Activated T-helper 1 cell treated with anti-CD3 and anti-CD28 coated beads, Interleukin-12 subunit alpha, Interleukin-12 subunit beta, Interleukin-2, Interleukin-4 antibody, amounts not matched to agents 30 ng/mL and 10 ng/mL and 1 ng/mL, durations not matched to agents 14 hours and 24 hours and 36 hours (primary cell): ENCODE measurements around the gene HRH1. TPM values are rescaled to one million over a fixed set of nuclear protein-coding genes. Genes with fewer than 3 reads are reported as not detected.
"Not testable (repeated sequence)": the region's sequence is repeated elsewhere in the genome, so short reads cannot be mapped to it uniquely, and the experiment has no call there.

ENCODE experiments used
- DNase-seq: peaks from one replicate; pipeline ENCODE4 v3.0.0; 2021; ENCODE audit warnings: low spot score
- H3K27ac Mint-ChIP-seq: one replicate; pipeline ENCODE4 v1.8.0; 2021; ENCODE audit warnings: mild to moderate bottlenecking, mixed read lengths
- H3K27me3 Mint-ChIP-seq: one replicate; pipeline ENCODE4 v1.8.0; 2022; ENCODE audit warnings: mild to moderate bottlenecking, moderate library complexity, mixed read lengths; ENCODE audit not compliant: insufficient read depth
- H3K36me3 Mint-ChIP-seq: one replicate; pipeline ENCODE4 v1.8.0; 2021; ENCODE audit warnings: low read depth, mixed read lengths
- H3K4me1 Mint-ChIP-seq: one replicate; pipeline ENCODE4 v1.8.0; 2021; ENCODE audit warnings: low read depth, mixed read lengths
- H3K4me3 Mint-ChIP-seq: one replicate; pipeline ENCODE4 v1.8.0; 2021; ENCODE audit warnings: mild to moderate bottlenecking, moderate library complexity, mixed read lengths
- H3K9me3 Mint-ChIP-seq: one replicate; pipeline ENCODE4 v1.8.0; 2021; ENCODE audit warnings: mixed read lengths
- intact Hi-C: fragments of 100-400 bp; cut with micrococcal nuclease; formaldehyde crosslinking; loops from one replicate; pipeline ENCODE4 v1.15.1; 2024
- total RNA-seq: library from RNA; stranded (reverse); gene quantifications from 2 replicates; pipeline ENCODE4 v1.2.3, GENCODE V29; 2022

The HRH1 gene
- total RNA-seq, 1 donor from 2014 or later: 0.21 TPM

- Mint-ChIP-seq H3K4me3 (no peak overlapping the region), H3K27ac (no peak overlapping the region)
Measured at GRCh38 chr3:11168406-11168805, 14.1 kb downstream of the HRH1 start.

DNA sequence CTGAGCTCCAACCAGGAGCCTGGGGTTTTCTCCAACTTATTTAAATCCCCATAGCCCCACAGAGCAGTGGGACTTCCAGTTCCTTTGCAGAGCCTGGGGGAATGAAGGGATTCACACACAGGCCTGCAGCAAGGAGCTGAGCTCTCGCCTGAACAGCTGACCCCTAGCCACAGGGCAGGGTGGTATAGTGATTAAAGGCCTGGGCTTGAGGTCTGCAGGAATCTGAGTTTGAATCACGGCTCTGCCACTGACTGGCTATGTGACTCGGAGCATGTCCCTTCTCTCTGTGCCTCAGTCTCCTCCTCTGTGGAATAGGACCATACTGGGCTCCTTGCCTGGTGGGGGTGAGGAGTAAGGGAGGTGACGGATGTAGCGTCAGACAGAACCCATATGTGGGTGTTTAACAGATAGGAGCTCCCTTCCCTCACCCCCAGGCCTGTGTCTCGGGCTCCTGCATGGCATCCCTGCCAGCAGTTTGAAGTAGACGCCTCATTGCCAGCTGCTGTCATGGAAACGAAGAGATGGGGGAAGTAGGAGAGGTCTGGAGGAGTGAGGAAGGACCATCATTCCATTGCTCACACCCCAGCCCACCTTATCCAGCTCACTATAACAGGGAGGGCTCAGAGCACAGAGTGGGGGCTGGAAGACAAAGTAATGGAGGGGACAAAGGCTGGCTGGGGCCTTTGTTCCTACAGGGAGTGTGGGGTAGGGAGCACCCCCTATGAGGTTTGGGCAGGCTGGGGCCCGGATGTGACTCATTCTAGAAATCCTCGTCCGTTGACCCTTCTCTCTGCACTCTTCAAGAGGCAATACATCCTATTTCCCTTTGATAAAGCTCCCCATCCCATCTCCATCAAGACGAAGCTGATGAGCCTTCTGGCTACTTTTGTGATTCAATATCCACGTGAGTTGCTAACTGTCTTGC is 14.8 kb downstream of the HRH1 start:
- Mint-ChIP-seq H3K27ac (no peak overlapping the region), H3K36me3 (no peaks in the 10 kb centered on the region), H3K27me3 (peaks cover 10% of the 10 kb centered on the region), H3K4me1 (no peaks in the 10 kb centered on the region), H3K4me3 (no peak overlapping the region), H3K9me3 (no peaks in the 10 kb centered on the region)
- no peak for DNase-seq
- intact Hi-C loops: no loop called here

More at GRCh38 chr3:11168406-11168805, 14.1 kb downstream of the HRH1 start:
- Mint-ChIP-seq H3K36me3 (no peaks in the 10 kb centered on the region), H3K27me3 (peaks cover 16% of the 10 kb centered on the region), H3K4me1 (no peaks in the 10 kb centered on the region), H3K9me3 (no peaks in the 10 kb centered on the region)
- DNase-seq: no peak
- intact Hi-C loops: no loop called here

- Mint-ChIP-seq H3K27ac (no peak overlapping the region), H3K36me3 (no peaks in the 10 kb centered on the region), H3K4me3 (no peak overlapping the region), H3K9me3 (no peaks in the 10 kb centered on the region), H3K4me1 (no peaks in the 10 kb centered on the region), H3K27me3 (peaks cover 9% of the 10 kb centered on the region)
- DNase-seq: no peak
- intact Hi-C loops: no loop called here
Measured at GRCh38 chr3:11170052-11170770, 15.9 kb downstream of the HRH1 start.

DNA sequence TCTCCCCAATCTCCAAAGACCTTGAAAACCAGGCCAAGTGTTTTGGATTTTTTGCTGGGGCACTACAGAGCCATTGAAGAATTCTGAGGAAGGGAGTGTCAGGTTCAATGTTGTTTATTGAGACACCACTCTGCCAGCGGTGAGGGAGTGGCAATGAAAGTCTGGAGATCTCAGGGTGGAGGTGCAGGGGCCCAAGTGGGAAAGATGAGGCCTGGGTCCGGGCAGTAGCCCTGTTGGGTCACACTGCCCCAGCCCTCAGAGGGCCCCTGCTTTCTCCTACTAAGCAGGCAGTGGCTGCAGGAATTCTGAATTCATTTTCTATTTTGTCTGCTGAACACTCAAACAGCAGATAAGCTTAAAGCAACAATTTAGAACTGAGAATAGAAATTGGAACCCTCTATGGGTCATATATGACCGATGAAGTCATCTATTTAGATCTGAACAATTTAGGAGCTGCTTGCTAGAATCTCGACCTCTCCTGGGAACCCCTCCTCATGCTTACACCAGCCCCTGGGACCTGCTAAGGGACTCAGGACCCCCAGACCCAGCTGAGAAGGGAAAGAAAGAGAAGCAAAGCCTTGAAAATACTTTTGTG is 17.9 kb downstream of the HRH1 start:
- peaks cover 9% of the 10 kb centered on the region for H3K27me3 Mint-ChIP-seq
- no peak for DNase-seq
- H3K4me1 Mint-ChIP-seq: no peaks in the 10 kb centered on the region
- H3K36me3 Mint-ChIP-seq: no peaks in the 10 kb centered on the region
- no peaks in the 10 kb centered on the region for H3K9me3 Mint-ChIP-seq
- no peak overlapping the region for H3K4me3 Mint-ChIP-seq
- H3K27ac Mint-ChIP-seq: no peak overlapping the region
- intact Hi-C loops: no loop called here

- H3K4me3 Mint-ChIP-seq: no peak overlapping the region
- DNase-seq: no peak
- no peaks in the 10 kb centered on the region for H3K36me3 Mint-ChIP-seq
- H3K9me3 Mint-ChIP-seq: no peaks in the 10 kb centered on the region
- peaks cover 8% of the 10 kb centered on the region for H3K27me3 Mint-ChIP-seq
- H3K4me1 Mint-ChIP-seq: no peaks in the 10 kb centered on the region
- intact Hi-C loops: no loop called here
- H3K27ac Mint-ChIP-seq: no peak overlapping the region
Measured at GRCh38 chr3:11173828-11174465, 19.7 kb downstream of the HRH1 start.

DNA sequence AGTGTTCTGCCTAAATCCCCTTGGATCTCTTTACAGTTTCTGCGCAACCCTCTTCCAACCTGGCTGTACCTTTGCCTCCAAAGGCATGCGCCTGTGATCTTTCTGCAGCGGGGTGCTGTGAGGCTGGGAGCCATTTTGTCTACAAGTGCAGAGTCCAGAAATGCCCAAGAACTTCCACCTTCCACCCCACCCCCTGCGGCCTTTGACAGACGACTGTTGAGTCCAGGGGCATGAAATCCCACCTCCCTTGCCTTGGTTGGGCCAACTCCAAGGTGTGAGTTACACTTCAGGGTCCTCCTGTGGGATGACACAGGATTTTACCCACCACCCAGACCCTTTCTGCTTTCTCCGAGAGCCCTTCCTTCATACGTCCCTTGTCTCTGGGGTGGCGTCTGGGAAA is 24.1 kb downstream of the HRH1 start:
- Mint-ChIP-seq H3K27me3 (peaks cover 2% of the 10 kb centered on the region), H3K36me3 (no peaks in the 10 kb centered on the region), H3K4me1 (no peaks in the 10 kb centered on the region), H3K9me3 (no peaks in the 10 kb centered on the region), H3K4me3 (no peak overlapping the region), H3K27ac (no peak overlapping the region)
- DNase-seq: no peak
- intact Hi-C loops: no loop called here

- H3K27ac Mint-ChIP-seq, intact Hi-C loops, H3K36me3 Mint-ChIP-seq, DNase-seq, H3K4me3 Mint-ChIP-seq, H3K4me1 Mint-ChIP-seq, H3K9me3 Mint-ChIP-seq: not testable (repeated sequence)
- H3K27me3 Mint-ChIP-seq: peaks cover 16% of the 10 kb centered on the region
Measured at GRCh38 chr3:11184328-11184969, 30.2 kb downstream of the HRH1 start.

DNA sequence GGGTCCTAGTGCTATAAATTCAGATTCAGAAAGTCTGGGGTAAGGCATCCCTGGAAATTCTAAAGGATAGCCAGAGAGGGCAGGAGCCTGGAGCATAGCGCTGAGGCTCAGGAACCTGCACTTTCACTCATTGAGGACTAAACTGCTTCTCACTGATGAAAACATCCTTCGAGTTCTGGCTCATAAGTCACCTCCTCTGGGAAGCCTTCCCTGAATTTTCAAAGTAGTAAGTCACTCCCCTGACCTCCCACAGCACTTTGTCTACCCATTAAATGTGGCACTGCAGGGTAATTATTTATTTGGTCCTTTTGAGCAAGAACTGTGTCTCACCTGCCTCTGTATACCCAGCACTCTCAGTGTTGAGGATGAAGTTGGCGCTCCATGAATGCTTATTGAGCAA is 30.9 kb downstream of the HRH1 start:
- no peaks in the 10 kb centered on the region for H3K4me1 Mint-ChIP-seq
- no peak for DNase-seq
- peaks cover 16% of the 10 kb centered on the region for H3K27me3 Mint-ChIP-seq
- no peak overlapping the region for H3K4me3 Mint-ChIP-seq
- no peaks in the 10 kb centered on the region for H3K9me3 Mint-ChIP-seq
- intact Hi-C loops: no loop called here
- H3K36me3 Mint-ChIP-seq: no peaks in the 10 kb centered on the region
- no peak overlapping the region for H3K27ac Mint-ChIP-seq

DNA sequence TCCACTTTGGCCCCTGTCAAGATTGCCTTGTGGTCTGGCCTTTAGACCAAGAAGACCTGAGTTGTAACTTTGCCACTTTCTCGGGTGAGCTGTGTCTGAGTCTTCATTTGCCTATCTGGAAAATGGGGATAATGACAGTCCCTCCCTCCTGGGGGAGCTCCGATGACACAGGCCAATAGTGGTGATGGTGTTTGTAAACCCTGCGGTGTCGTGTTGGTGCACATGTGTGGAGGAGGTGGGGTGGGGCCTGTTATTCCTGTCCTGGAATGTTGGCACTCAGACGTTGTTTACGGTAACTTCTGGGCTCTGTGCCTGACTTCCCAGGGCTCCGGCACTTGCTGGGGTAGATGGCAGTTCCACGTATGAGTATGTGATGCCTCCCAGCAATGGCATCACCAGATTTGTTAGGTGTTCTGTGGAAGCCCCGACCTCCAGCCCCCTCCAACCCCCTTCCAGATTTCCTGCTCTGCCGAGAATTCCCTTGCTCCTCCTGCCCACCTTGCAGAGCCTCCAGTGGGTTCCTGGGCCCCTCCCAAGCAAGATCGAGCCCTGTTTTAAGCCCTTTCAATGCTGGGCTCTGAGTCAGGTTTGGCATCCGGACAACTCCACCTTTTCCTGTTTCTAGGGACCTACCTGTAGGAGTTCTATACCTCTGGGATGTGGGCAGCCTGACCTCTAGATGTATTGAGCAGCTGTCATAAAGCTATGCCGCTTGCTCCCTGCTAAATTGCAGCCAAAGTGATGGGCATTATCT is 31.4 kb downstream of the HRH1 start:
- Mint-ChIP-seq H3K27me3 (peaks cover 16% of the 10 kb centered on the region), H3K4me3 (no peak overlapping the region), H3K4me1 (no peaks in the 10 kb centered on the region), H3K36me3 (no peaks in the 10 kb centered on the region), H3K27ac (no peak overlapping the region), H3K9me3 (no peaks in the 10 kb centered on the region)
- intact Hi-C loops: no loop called here
- DNase-seq: no peak

DNA sequence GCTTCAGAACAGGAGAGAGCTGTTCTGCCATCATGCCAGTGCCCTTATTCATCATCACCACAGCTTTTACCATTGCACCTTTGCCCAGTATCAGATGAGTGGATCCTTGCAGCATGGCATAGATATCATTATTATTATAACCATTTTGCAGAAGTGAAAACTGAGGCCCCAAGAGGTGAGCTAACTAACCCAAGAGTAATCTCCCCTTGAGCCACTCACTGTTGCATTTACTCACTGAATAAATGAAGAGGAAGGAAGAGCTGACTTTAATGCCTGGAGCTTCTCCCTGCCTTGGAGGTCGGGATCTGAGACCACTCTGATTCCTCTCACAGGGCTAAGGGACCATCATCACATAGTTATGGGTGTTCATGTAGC is 32.0 kb downstream of the HRH1 start:
- Mint-ChIP-seq H3K36me3 (no peaks in the 10 kb centered on the region), H3K27ac (no peak overlapping the region), H3K27me3 (peaks cover 16% of the 10 kb centered on the region), H3K9me3 (no peaks in the 10 kb centered on the region), H3K4me3 (no peak overlapping the region), H3K4me1 (no peaks in the 10 kb centered on the region)
- intact Hi-C loops: no loop called here
- no peak for DNase-seq

GRCh38 chr3:11186771-11187191 is 32.5 kb downstream of the HRH1 start:
- H3K4me3 Mint-ChIP-seq: no peak overlapping the region
- intact Hi-C loops: no loop called here
- no peak for DNase-seq
- H3K27me3 Mint-ChIP-seq: peaks cover 16% of the 10 kb centered on the region
- H3K9me3 Mint-ChIP-seq: no peaks in the 10 kb centered on the region
- H3K36me3 Mint-ChIP-seq: no peaks in the 10 kb centered on the region
- no peaks in the 10 kb centered on the region for H3K4me1 Mint-ChIP-seq
- H3K27ac Mint-ChIP-seq: no peak overlapping the region

GRCh38 chr3:11187681-11188080 is 33.4 kb downstream of the HRH1 start:
- Mint-ChIP-seq H3K4me1 (no peaks in the 10 kb centered on the region), H3K27me3 (peaks cover 20% of the 10 kb centered on the region), H3K36me3 (no peaks in the 10 kb centered on the region), H3K27ac (no peak overlapping the region), H3K9me3 (no peaks in the 10 kb centered on the region), H3K4me3 (no peak overlapping the region)
- no peak for DNase-seq
- intact Hi-C loops: no loop called here
